Activated T-cell treated with anti-CD3 and anti-CD28 coated beads, Interleukin-2, amount 50 U/mL, for 1 hour (primary cell): ENCODE data around the gene DOC2B.
"Not testable (repeated sequence)": the region's sequence is repeated elsewhere in the genome, so short reads cannot be mapped to it uniquely, and the experiment has no call there.

Experiments used
- DNase-seq: peaks from one replicate; pipeline ENCODE4 v3.0.0-alpha.2; 2020

Gene DOC2B

GRCh38 chr17:142876-143784, 38.3 kb downstream of the DOC2B start:
- no peak for DNase-seq

- no peak for DNase-seq
Measured at GRCh38 chr17:142102-142661, 39.3 kb downstream of the DOC2B start.

- not testable (repeated sequence) for DNase-seq
Measured at GRCh38 chr17:139401-140205, 41.8 kb downstream of the DOC2B start.

- not testable (repeated sequence) for DNase-seq
Measured at GRCh38 chr17:137166-137807, 44.2 kb downstream of the DOC2B start, which contains the start of gene SCGB1C2. SCGB1C2 (plus strand) TSS chr17:137569; CDS start chr17:137591, 22 bp downstream.

- peak; percentile 73 for DNase-seq
Measured at GRCh38 chr17:136531-136930, 44.9 kb downstream of the DOC2B start.

- DNase-seq, result not testable (repeated sequence)
Measured at GRCh38 chr17:135895-136294, 45.6 kb downstream of the DOC2B start.

GRCh38 chr17:135022-135421, 46.4 kb downstream of the DOC2B start:
- DNase-seq, result not testable (repeated sequence)

GRCh38 chr17:134332-134785, 47.1 kb downstream of the DOC2B start:
- DNase-seq, result peak; percentile 48

- not testable (repeated sequence) for DNase-seq
Measured at GRCh38 chr17:133932-134331, 47.5 kb downstream of the DOC2B start.

GRCh38 chr17:118339-118917, 63.0 kb downstream of the DOC2B start:
- DNase-seq, result not testable (repeated sequence)

- not testable (repeated sequence) for DNase-seq
Measured at GRCh38 chr17:113111-113510, 68.3 kb downstream of the DOC2B start.
